GM18511 (cell line): ENCODE results near the gene CRYBG3.

Experiments
- ATAC-seq: cut with Tn5 transposase; IDR thresholded peaks from one replicate; pipeline ENCODE4 v1.9.1; 2021; ENCODE audit warnings: mild to moderate bottlenecking, moderate library complexity; ENCODE audit not compliant: unreplicated experiment

The CRYBG3 gene

DNA sequence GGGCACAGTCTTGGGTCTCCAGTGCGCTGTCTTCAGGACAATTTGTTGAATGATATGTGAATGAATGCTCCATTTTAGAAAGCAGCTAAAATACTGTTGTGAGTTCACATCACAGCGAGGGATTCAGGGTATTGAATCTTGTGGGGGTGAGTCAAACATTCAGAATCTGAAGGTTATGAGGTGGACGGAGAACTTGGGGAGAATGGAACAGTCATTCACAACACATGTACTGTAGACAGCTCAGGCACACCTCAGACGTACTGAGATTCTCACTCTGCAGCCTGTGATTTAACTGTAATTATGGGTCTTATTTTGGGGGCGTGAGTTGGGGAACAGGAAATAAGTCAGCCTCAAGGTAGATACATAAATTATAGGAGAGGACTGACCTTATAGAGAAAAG lies 13.9 kb downstream of the CRYBG3 start:
- ATAC-seq: no peak

GRCh38 chr3:97838393-97838792 lies 16.6 kb downstream of the CRYBG3 start:
- no peak for ATAC-seq

DNA sequence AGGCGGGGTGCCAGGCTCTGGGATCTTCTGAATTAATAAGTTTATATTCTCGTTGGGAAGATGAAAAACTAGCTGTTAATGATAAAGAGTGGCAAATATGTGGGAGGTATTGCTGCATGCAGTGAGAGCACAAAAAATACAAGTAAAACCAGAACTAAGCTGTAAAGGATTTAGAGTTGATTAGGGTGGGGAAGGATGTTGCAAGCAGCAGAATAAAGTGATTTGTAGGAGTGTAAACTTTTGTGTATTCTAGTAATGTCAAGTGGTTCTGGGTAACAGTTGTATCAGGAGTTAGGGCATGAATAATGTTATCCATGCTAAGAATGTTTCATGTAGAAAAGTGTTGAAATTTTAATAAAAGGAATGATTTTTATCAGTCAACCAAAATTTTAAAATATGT lies 18.1 kb downstream of the CRYBG3 start:
- ATAC-seq: no peak

DNA sequence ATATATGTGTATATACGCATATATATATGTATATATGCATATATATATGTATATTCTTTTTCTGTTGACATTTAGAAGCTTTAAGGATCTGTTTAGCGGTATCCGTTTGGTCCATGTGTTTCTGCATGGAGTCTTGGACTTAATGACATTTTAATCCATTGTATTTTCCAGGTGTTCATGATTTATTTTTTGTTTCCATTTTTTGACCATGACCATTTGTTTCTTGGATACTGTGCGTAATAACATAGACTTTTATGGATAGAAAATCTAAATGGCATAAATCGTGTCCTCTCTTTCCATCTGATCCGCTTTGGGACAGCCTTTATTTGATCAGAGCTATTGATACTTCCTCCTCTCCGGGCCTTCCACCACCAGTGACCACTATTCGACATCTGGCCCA lies 19.5 kb downstream of the CRYBG3 start:
- ATAC-seq: no peak

- ATAC-seq: no peak
Measured at GRCh38 chr3:97841956-97842355, 20.1 kb downstream of the CRYBG3 start.

- no peak for ATAC-seq
Measured at GRCh38 chr3:97848779-97849178, 27.0 kb downstream of the CRYBG3 start.

DNA sequence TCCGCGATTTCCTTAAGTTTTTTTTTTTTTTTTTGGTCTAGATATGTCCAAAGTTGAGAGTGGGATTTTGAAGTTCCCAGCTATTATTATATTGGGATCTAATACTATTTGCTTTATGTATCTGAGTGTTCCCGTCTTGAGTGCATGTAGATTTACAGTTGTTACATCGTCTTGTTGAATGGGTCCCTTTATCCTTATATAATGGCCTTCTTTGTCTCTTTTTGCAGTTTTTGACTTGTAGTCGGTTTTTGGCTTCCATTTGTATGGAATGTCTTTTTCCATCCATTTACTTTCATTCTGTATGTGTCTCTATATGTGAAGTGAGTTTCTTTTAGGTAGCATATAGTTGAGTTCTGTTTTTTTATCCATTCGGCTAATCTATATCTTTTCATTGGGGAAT lies 35.6 kb downstream of the CRYBG3 start:
- ATAC-seq: no peak

GRCh38 chr3:97860364-97860763 lies 38.6 kb downstream of the CRYBG3 start:
- ATAC-seq: no peak

- no peak for ATAC-seq
Measured at GRCh38 chr3:97862582-97862981, 40.8 kb downstream of the CRYBG3 start.

DNA sequence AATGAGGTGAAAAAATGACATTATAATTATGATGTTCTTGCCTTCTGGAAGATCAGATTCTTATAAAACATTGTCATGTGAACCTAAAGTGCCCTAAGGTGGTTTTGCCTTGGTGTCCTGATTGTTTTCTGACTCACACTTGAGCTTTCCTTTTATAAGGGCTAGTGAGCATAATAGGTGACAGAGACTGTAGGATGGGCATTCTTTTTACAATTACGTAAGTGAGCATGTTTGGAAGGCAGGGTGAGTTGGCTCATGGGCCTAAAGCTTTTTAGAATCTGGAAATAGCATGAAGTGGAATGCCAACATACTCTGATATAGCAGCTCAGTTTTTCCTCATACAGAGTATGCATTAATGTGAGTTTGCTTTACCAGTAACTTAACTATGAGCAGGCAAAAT lies 41.2 kb downstream of the CRYBG3 start:
- no peak for ATAC-seq

DNA sequence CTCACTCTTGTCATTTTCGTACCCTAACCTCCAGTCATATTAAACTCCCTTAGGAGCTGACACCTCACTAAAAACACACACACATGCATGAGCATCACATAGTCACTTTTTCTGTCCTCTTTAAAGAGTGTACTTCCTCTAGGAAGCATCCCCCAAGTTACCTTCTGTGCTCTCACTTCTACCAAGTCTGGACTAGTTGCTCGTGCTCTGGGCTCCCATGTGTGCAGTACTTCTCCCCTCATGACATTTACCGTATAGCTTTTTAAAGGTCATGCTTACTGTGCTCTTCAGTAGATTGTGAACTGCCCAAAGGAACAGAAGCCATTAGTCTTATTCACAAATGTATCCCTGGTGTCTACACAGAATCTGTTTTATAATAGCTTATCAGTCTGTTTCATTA lies 42.0 kb downstream of the CRYBG3 start:
- ATAC-seq: no peak

GRCh38 chr3:97871186-97871585 lies 49.4 kb downstream of the CRYBG3 start:
- ATAC-seq: no peak

DNA sequence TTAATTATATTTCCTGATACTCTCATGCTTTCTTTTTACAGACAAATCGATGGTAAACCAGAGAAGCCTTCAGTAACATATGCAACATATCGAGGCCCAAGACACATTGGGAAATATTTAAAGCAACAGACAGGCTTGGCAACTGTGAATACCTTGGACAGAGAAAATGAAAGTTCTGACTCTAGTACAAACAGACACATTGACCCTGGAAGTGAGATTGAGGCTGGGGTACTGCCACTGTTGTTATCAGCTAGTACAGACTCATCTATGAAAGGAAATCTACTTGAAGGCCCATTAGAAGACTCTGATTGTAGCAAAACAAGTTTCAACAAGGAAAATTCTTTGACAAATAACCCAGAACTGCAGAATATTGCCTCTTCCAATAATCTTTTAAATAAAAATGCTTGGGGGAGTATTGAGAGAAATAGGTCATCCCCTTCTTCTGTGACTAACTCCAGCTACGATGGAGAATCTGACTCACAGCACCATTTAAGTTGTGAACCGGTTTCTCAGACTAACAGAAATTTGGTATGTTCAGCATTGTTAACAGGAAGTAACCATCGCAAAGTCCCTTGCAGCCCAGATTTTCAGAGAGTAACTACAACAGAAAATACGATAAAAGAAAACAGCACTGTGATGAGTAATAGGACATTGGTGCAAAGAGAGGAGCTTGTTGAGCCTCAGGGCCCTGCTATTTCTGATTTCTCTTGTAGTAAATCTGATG lies 50.2 kb downstream of the CRYBG3 start:
- no peak for ATAC-seq

DNA sequence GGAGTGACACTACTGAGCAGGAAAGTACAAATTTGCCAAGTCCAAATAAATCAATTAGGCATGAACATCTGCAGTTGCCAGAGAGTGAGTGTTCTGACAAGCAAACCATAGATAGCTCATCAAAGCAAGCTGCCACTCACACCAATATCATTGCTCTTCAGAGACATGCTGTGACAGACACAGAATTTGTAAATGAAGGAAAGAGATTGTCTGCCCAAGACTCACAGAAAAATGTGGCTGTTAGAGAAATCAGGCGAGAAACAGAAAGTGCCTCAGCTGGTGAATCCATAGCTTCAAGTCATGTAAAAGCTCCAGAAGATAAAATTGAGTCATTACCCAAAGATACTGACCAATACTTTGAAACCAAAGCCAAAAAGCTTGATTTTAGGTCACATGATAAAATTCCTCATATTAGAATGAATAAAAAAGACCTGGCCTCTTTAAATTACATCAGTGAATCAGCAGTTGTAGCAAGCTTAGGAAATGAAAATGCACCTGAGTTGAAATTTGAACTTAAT lies 50.8 kb downstream of the CRYBG3 start:
- ATAC-seq: no peak

- ATAC-seq: no peak
Measured at GRCh38 chr3:97880267-97880666, 58.5 kb downstream of the CRYBG3 start.

- ATAC-seq: no peak
Measured at GRCh38 chr3:97882975-97883598, 61.3 kb downstream of the CRYBG3 start.

DNA sequence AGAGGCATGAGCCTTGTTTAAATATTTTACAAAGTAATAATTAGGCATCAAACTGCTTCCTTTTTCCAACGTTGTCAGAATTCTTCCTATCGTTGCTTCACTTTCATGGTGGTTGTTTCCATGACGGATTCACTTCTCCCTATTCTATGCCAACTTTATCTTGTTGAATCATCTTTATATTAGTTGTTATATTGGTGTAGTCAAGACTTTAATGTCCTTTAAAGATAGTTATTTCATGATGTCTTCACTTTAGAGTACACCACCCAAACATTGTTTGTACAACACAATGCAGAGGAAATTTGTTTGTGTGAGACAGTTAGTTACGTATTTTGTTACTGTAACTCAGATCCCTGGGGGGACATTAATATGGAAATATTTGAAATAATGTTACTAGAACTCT lies 61.9 kb downstream of the CRYBG3 start:
- ATAC-seq: no peak

- no peak for ATAC-seq
Measured at GRCh38 chr3:97884586-97885123, 62.8 kb downstream of the CRYBG3 start.

DNA sequence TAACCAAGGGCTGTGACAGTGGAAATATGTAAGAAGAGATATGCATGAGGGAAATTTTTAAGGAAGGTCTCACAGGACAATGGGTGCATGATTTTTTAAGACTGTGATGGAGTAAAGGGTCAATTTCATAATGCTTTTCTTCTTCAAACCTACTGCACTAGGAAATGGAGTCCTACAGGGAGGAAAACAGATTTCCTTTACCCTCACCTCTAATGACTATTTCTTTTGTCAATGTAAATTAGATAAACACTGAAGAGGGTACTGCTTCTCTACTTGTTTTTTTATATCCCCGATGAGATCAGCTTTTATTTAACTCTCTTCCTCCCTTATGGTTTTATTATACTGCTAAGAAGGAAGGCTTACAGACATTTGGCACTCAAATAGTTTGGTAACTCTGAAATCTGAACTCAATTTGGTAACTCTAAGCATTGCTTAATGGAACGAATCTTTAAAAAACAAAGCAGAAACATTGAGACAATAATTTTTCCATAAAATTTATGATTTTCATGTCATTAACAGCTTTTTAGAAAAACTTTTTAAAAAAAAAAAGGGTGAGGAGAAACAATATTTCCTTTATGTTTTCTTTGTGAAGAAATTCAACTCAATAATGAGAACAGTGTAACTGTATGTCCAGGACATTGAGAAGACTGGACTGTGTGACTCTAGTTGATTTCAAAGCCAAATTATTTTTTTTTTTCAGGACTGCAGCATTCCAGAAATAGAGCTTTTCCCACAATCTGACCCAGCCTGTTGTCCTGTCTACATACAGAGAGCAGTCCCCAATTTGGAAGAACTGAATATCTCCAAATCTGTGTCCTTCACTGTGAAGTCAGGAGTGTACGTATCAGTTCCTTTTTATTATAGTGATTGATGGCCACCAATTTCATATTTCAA lies 64.4 kb downstream of the CRYBG3 start:
- ATAC-seq: no peak

DNA sequence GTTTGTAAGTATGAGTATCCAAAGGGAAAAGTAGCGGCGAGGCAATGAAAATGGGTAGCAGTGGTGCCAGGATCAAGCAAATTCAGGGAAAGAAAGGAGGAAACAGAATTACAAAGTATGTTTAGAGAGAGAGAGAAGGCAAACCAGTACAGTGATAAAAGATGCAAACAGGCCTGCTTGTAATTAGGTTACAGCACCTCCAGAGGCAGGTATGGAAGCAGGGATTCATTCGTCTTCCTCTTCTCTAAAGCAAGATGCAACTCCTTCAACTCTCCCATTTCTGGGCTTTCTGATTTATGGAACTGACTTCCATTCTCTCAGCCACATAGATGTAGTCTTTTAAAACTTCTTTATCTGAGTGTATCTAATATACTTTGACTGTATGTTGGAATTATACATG lies 68.0 kb downstream of the CRYBG3 start:
- ATAC-seq: no peak

GRCh38 chr3:97892852-97893251 lies 71.0 kb downstream of the CRYBG3 start:
- ATAC-seq: no peak
